Measurements from ENCODE around the gene TBX3. TPM values are rescaled to one million over a fixed set of nuclear protein-coding genes. Genes with fewer than 3 reads are reported as not detected.

The TBX3 gene
- total RNA-seq, 1 donor from 2014 or later: 27.2 TPM

GRCh38 chr12:114684870-114685273, 897 bp upstream of the TBX3 start:
- Histone ChIP-seq H3K4me1 (peaks cover 55% of the 10 kb centered on the region), H3K9me3 (replicated peaks) (no peaks in the 10 kb centered on the region), H3K27ac (replicated peaks) (peak overlapping the region; percentile 96), H3K27me3 (ENCODE audit: low read depth) (peaks cover 50% of the 10 kb centered on the region), H3K4me3 (peak overlapping the region; percentile 78), H3K36me3 (peaks cover 5% of the 10 kb centered on the region)
- no peak for DNase-seq
- intact Hi-C loops (cut with micrococcal nuclease): no loop called here
- no peak for TF ChIP-seq CTCF (IDR thresholded peaks at IDR 0.05; ENCODE audit: borderline replicate concordance)

DNA sequence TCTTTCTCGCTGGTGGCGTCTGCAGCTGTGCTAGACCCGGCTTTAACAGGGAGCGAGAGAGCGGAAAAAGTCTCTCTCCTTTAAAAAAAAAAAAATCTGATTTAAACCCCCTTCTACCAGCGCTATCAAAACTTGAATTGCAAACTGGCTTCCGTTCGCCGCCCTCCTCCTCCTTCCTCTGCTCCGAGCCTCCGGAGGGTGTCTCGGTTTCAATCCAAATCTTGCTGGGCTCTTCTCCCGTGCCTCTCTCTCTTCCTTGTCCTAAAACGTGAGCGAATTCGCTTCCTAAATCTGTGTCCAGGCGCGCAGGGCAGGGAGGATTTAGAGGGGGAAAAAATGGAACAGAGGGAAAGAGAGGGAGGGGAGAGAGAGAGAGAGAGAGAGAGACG, 272 bp downstream of the TBX3 start:
- Histone ChIP-seq H3K27ac (replicated peaks) (peak overlapping the region; percentile 96), H3K4me3 (peak overlapping the region; percentile 78), H3K27me3 (ENCODE audit: low read depth) (peaks cover 39% of the 10 kb centered on the region), H3K36me3 (peaks cover 16% of the 10 kb centered on the region), H3K4me1 (peaks cover 65% of the 10 kb centered on the region), H3K9me3 (replicated peaks) (no peaks in the 10 kb centered on the region)
- DNase-seq: no peak
- no peak for TF ChIP-seq CTCF (IDR thresholded peaks at IDR 0.05; ENCODE audit: borderline replicate concordance)
- intact Hi-C loops (cut with micrococcal nuclease): no loop called here

- Histone ChIP-seq H3K27ac (replicated peaks) (peak overlapping the region; percentile 96), H3K9me3 (replicated peaks) (no peaks in the 10 kb centered on the region), H3K36me3 (peaks cover 21% of the 10 kb centered on the region), H3K4me1 (peaks cover 72% of the 10 kb centered on the region), H3K4me3 (peak overlapping the region; percentile 78), H3K27me3 (ENCODE audit: low read depth) (peaks cover 32% of the 10 kb centered on the region)
- no peak for DNase-seq
- intact Hi-C loops (cut with micrococcal nuclease): no loop called here
- TF ChIP-seq CTCF (IDR thresholded peaks at IDR 0.05; ENCODE audit: borderline replicate concordance): no peak
Observed at GRCh38 chr12:114682785-114683708, 928 bp downstream of the TBX3 start.

- DNase-seq: no peak
- peaks cover 26% of the 10 kb centered on the region for H3K36me3 ChIP-seq
- TF ChIP-seq CTCF (IDR thresholded peaks at IDR 0.05; ENCODE audit: borderline replicate concordance): no peak
- no peaks in the 10 kb centered on the region for H3K9me3 ChIP-seq (replicated peaks)
- H3K27ac ChIP-seq (replicated peaks): peak overlapping the region; percentile 96
- H3K27me3 ChIP-seq (ENCODE audit: low read depth): peaks cover 24% of the 10 kb centered on the region
- H3K4me3 ChIP-seq: peak overlapping the region; percentile 78
- peaks cover 80% of the 10 kb centered on the region for H3K4me1 ChIP-seq
- intact Hi-C loops (cut with micrococcal nuclease): no loop called here
Observed at GRCh38 chr12:114682106-114682784, 1.7 kb downstream of the TBX3 start.

DNA sequence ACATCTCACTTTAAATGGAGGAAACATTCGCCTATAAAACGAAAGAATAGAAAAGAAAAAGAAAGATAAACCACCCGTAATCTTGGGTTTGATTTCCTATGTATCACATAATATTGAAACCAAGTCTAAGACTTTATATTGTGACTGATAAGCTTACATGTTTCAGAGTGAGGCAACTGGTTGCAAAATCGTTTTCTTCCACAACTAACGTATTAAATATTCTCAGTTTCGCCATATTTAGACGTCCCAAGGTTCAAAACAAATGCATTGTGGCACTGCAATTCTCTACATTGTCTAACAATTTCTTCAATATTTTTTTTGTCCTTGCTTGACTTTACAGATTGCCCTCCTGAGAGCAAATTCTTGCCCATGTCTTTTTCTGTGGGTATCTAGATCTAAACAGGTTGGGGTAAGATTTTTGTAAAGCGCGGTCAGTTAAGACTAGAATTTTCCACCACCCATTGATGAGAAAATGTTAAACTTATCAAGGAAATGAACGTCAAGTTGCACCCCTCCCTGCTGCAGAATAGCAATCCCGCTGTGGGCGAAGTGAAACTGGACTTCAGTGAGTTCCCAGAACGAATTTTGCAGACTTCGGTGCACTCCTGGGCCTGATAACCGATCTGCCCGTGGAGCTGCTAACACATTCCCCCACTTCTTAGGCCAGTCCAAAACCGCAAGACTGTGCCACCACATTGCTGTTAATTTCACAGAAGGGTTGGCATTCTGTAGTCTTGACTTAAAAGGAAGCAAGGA, 2.7 kb downstream of the TBX3 start:
- TF ChIP-seq CTCF (IDR thresholded peaks at IDR 0.05; ENCODE audit: borderline replicate concordance): no peak
- intact Hi-C loops (cut with micrococcal nuclease): no loop called here
- H3K27ac ChIP-seq (replicated peaks): peak overlapping the region; percentile 96

More for the DNA sequence above, 2.7 kb downstream of the TBX3 start:
- Histone ChIP-seq H3K36me3 (peaks cover 35% of the 10 kb centered on the region), H3K27me3 (ENCODE audit: low read depth) (peaks cover 15% of the 10 kb centered on the region), H3K4me1 (peaks cover 80% of the 10 kb centered on the region), H3K9me3 (replicated peaks) (no peaks in the 10 kb centered on the region), H3K4me3 (peak overlapping the region; percentile 78)
- DNase-seq: no peak

All from left ventricle myocardium inferior (tissue), 1 donor.